H4 (cell line): ENCODE measurements around the gene COL4A6. TPM values are rescaled to one million over a fixed set of nuclear protein-coding genes. Genes with fewer than 3 reads are reported as not detected.

Experiments
- DNase-seq: peaks from one replicate; pipeline ENCODE4 v3.0.0-alpha.2; 2015; ENCODE audit warnings: low spot score
- total RNA-seq: library from RNA; depleted of rRNA; stranded (reverse); fragments of >200 nt; shearing (Covaris generic); gene quantifications from 2 replicates; pipeline ENCODE4 v1.2.3, GENCODE V29; 2014

The COL4A6 gene
- total RNA-seq, 1 experiment from 2014 or later: 0.58 TPM

- DNase-seq: no peak
Observed at GRCh38 chrX:108159028-108159670, 279.1 kb downstream of the COL4A6 start.

DNA sequence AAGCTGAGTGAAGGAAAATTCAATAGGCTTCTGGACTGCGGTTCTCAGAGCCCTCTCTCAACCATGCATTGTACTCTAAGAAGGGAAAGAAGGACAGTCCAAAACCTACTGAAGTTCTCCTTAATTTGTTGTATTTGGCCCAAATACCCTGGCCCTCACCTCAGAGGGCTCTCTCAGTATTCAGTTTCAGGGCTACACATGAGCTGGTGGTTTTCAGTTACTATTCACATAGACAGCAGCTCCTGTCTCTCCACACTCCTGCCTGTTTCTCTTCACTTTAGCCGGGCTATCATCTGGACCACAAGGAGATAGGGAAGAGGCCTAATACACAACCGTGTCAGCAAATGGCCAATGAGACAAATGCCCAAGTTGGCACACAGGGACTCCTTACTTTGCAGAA is 280.6 kb downstream of the COL4A6 start:
- no peak for DNase-seq

DNA sequence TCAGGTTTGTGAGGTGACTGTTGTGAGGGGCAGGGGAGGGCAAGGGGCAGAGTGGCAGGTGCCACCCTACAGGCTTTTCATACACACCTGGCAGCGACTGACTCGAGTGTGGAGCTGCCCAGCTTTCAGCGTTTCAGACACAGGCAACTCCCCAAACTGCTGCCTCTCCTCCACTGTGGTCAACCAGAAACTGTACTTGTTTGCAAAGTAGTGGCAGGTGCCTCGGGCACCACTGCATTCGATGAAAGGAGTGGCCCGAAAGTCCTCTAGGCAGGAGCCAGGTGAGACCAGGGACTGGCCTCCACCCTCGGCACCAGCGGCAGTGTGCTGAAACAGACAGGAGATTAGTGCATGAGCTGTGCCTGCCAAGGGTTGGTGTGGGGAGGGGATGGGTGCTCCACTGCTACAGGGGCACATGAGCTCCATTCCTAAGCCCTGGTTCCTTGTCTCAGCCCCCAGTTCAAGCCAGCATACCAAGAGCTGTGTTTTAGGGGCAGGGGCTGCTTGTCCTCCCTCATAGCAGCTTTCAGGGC is 281.2 kb downstream of the COL4A6 start:
- no peak for DNase-seq

DNA sequence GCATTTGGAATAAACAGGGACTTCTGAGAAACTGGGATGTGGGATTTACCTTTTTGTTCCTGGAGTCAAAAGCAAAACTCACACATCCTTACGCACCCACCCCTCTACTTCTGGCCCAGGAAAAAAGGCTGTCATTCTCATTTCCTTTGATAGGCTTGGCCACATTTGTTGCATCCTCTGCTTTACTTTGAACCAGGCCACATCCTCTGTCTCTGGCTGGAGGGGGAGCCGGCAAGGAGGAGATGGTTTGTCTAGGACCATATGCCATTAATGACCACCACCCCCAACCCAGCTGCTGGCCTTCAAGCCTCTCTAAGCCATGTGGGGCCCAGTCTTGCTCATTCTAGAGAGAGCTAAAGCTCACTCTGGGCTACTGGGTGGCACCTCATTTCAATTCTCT is 282.1 kb downstream of the COL4A6 start:
- DNase-seq: no peak

DNA sequence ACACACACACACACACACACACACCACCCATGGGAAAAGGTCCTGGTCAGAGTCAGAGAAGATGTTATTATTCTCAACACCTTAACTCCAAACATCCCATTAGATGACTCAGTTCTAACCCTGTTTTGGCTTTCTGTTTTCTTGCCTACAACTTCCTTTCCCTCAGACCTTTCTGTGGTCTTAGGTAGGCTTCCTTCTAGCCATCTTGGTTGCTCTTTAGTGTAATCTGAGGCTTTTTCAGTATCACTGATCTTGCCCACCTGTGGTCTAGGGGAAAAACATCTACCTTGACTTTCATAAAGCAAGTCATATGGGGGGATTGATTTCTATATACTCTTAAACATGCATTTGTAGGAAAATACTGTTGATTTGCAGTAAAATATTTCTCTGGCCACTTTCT is 289.7 kb downstream of the COL4A6 start:
- DNase-seq: no peak

DNA sequence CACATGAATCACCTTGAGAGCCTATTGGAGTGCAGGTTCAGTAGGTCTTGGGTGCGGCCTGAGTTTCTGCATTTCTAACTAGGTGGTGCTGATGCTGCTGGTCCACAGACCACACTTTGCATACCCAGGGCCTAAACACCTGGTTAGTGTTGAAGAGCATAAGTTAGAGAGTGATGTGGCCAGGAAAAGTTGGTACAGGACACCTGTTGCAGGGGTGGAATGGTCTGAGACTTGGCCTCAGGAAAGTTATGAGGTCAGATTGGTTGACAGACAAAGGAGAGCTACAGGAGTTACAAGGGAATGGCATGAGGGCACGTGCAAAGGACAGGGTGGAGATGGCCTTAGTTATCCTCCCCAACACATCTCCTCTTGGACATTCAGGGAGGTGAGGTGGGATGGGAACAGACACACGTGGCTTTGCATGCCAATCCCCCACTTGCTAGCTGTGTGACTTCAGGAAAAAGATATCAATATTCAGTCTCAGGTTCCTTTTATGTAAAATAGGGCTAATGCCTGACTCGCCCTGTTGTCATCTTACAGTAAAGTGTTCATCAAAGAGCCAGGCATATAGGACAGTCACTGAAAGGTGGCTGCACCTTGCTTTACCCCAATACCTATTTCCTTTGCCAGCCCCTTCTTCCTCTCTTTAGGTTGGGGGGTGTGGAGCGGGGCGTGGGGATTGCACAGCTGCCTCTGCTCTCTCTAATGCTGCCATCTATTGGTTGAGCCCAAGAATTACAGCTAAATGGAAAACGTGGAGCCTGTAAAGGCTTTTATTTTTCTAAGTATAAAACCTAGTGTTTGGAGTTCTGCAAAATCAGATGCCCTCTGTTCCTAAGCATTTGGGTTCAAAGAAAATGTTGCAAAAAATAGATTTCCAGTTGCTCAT is 299.2 kb downstream of the COL4A6 start:
- DNase-seq: no peak

GRCh38 chrX:108134724-108135123 is 303.5 kb downstream of the COL4A6 start:
- no peak for DNase-seq

DNA sequence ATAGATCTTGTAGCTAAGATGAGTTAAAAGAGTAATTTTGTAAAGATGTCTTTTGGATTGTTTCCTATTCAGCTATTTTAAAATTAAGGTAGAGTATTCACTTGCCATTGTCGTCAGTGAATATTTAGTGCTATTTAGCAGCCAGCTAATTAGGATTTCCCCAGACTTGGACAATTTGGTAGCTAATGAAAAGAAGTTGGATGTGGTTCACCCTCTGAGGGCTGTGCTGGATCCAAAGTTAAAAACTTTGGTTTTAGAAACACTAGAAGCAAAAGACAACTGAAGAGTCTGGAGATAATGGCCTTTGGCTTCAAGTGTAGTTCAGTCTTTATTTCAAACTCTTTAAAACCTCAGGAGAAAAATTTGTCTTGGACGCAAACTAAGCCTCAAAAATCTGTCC is 305.3 kb downstream of the COL4A6 start:
- no peak for DNase-seq

- no peak for DNase-seq
Observed at GRCh38 chrX:108132034-108132433, 306.2 kb downstream of the COL4A6 start.

DNA sequence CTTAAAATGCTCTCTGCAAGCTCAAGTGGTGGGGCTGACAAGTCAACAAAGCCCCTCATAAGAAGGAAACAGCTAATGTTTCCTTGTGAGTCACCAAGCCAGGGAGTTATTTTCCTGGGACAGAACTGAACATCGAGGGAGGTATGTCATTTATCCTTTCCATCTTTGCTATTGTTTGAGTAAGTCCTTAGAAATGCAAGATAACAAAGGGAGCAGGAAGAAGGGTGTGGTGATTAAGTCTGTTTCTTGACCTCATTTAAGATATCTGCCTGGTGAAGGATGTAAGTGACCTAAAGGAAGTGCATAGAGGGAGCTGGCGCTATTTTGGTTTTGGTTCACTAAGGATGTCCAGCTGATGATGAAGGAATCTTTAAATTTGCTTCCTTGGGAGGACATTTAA is 306.8 kb downstream of the COL4A6 start:
- no peak for DNase-seq

DNA sequence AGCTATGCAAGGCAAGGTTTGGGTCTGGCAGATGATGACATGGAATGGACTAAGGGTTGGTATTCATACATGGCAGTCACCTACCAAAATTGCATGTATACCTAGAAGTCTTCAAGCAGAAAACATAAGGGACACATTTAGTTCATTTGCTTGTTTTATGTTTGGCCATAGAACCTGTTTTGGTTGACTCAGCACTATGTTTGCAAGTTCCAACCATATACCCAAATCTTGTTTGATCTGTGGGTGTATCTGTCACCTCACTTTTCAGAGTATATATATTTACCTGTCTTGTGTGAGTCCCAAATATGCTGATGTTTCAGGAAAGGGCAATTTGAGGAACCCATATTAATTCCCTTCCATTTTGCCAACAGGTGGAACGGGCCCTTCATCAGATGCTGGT is 307.3 kb downstream of the COL4A6 start:
- no peak for DNase-seq

DNA sequence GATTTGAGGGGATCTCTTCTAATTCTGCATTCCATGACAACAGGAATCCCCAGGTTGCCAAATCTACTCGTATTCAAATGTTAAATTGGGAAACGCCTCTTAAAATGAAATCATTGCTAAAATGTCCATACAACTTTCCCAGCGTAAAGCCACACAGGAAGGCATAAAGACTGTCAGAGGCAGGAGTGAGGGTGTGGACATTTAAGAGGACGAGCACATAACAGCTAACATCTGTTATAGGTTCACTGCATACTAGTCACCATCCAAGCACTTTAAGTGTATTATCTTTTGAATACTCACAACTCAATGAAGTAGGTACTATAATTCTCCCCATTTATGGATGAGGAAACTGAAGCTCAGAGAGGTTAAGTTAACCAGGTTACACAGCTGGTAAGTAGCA is 311.1 kb downstream of the COL4A6 start:
- DNase-seq: no peak

DNA sequence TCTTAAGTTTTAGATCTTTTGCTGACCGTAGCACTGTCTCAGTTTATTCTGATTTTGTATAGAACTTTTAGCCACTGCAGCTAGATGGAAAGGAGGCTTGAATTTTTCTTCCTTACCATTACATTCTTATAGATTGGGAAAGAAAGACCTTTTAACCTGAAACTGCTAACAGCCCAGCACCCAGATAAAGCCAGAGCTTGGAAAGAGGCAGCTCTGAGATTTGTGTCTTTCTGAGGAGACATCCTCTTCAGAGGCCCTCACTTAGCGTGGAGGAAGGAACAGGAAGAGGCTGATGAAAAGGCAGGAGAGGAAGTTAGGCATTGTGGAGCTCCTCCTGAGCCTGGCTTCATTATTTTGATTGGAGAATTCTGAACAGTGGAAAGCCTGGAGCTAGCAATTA is 311.6 kb downstream of the COL4A6 start:
- no peak for DNase-seq

GRCh38 chrX:108123591-108124366 is 314.4 kb downstream of the COL4A6 start:
- no peak for DNase-seq

GRCh38 chrX:108122748-108123147 is 315.5 kb downstream of the COL4A6 start:
- DNase-seq: no peak

- no peak for DNase-seq
Observed at GRCh38 chrX:108121291-108121690, 316.9 kb downstream of the COL4A6 start.

DNA sequence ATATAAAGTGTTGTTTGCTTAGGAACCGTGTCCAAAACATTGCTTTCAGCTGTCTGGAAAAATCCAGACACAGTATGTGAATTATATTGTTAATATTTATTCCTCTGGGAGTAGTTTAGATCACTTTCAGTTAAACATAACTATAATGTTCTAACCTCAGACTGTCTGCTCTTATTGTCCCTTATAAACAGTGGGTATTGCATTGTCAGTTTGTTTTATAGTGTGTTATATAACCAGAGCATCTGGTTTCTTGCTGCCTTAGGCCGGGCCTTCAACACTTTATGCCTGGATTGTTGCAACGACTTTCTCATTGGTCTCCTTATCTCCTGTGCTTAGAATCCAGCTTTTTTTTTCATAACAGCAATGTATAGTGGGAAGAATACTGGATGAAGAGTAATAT is 320.2 kb downstream of the COL4A6 start:
- DNase-seq: no peak

GRCh38 chrX:108114541-108114940 is 323.7 kb downstream of the COL4A6 start:
- no peak for DNase-seq
